Sigmoid colon (tissue), 7 donors: ENCODE measurements around the gene MKKS. TPM values are rescaled to one million over a fixed set of nuclear protein-coding genes. Genes with fewer than 3 reads are reported as not detected.

Experiments used
- DNase-seq: peaks from one replicate; pipeline ENCODE4 v3.0.0-alpha.2; 2019
- H3K27ac ChIP-seq, 4 donors: fragments of 200-600 bp; sonication (generic); one replicate each; pipeline ENCODE4 v1.5.1; 2016 to 2019; ENCODE audit warnings: mild to moderate bottlenecking in 1 of 4
- H3K27me3 ChIP-seq, 3 donors: fragments of 200-600 bp; sonication (generic); one replicate each; pipeline ENCODE4 v1.5.1; 2019; ENCODE audit warnings: mild to moderate bottlenecking in 1 of 3
- H3K36me3 ChIP-seq, 4 donors: fragments of 200-600 bp; sonication (generic); one replicate each; pipeline ENCODE4 v1.5.1; 2016 to 2019
- H3K4me1 ChIP-seq, 4 donors: fragments of 200-600 bp; sonication (generic); one replicate each; pipeline ENCODE4 v1.5.1; 2017 to 2019
- H3K4me3 ChIP-seq, 4 donors: fragments of 200-600 bp; sonication (generic); one replicate each; pipeline ENCODE4 v1.5.1; 2017 to 2019; ENCODE audit warnings: mild to moderate bottlenecking in 2 of 4, moderate library complexity in 1 of 4
- H3K9me3 ChIP-seq, 4 donors: fragments of 200-600 bp in 3 of 4; sonication (generic) in 3 of 4; one replicate each; pipeline versions ENCODE4 v1.5.1 to v1.6.1; 2013 to 2019
- EP300 ChIP-seq, 4 donors: sonication (generic); formaldehyde crosslinking; IDR thresholded peaks; one replicate each; pipeline ENCODE4 v1.6.1; 2017; ENCODE audit warnings: antibody characterized with exemption in 4 of 4
- POLR2A ChIP-seq, 2 donors: fragments of 450-650 bp; IDR thresholded peaks; one replicate each; pipeline ENCODE4 v1.6.1; 2016; ENCODE audit warnings: antibody characterized with exemption in 2 of 2, mild to moderate bottlenecking in 2 of 2, moderate library complexity in 2 of 2
- POLR2AphosphoS5 ChIP-seq, 4 donors: sonication (generic); formaldehyde crosslinking; IDR thresholded peaks; one replicate each; pipeline ENCODE4 v1.6.1; 2017; ENCODE audit warnings: antibody characterized with exemption in 4 of 4
- WGBS, 2 donors: extraction: QIAGEN DNeasy Blood & Tissue Kit; methylation state at CpG; one replicate each; pipeline ENCODE4 v1.1.7; 2013; 5-methylcytosine and 5-hydroxymethylcytosine counted together
- intact Hi-C: fragments of 100-400 bp; cut with DNase I; formaldehyde crosslinking; loops from one replicate; pipeline ENCODE4 v1.15.1; 2023
- polyA plus RNA-seq, 3 donors: library from polyadenylated mRNA; stranded (reverse); fragments of 200-250 nt; gene quantifications; one replicate each; pipeline ENCODE4 v1.2.3, GENCODE V29; 2013
- total RNA-seq, 4 donors: library from RNA; depleted of rRNA; stranded (reverse); fragments of >200 nt; gene quantifications; one replicate each; pipeline ENCODE4 v1.1.0, GENCODE V29; 2016
- TF ChIP-seq, protein P1 (sequence below), 4 experiments: fragments of 450-650 bp in 3 of 4; fragments of 200-600 bp in 1 of 4; IDR thresholded peaks; one replicate each; pipeline ENCODE4 v1.5.1; 2016 to 2019; ENCODE audit warnings: antibody characterized with exemption in 4 of 4, mild to moderate bottlenecking in 3 of 4, moderate library complexity in 2 of 4
- donor health status: healthy with polysubstance abuse.
- donor health status: Bipolar disorder and iron deficiency.
- donor health status: healthy.

The MKKS gene
- total and polyA plus RNA-seq, 7 donors = 16.2 to 29.8 (median 19.9) TPM

DNA sequence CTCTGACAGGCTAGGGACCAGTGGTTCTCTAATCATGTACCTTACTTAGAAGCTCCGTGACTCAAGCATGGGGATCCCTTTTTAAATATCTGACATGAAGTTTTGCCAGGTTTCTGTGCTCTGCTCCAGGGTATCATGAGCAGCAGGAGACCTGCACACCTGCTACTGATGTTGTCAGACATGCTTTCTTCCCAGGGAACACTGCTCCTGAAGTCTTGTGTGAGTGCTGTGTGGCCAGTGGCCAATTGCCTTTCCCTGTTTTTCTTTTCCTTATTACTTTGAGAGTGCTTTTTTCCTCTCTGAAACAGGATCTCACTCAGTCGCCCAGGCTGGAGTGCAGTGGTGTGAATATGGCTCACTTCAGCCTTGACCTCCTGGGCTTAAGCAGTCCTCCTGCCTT is 27.5 kb upstream of the MKKS start:
- DNase-seq = no peak
- H3K9me3 ChIP-seq = no peaks in the 10 kb centered on the region
- no peak overlapping the region for H3K27ac ChIP-seq
- no peaks in the 10 kb centered on the region for H3K27me3 ChIP-seq
- intact Hi-C loops = loop anchor here (10.0 kb wide), 1 partner anchor 813 kb away; no protein-coding TSS in a partner anchor
- 60 to 87% methylated on average over 2 of the region's 2 CpGs for WGBS, 2 donors
- no peak overlapping the region for H3K4me3 ChIP-seq
- peaks cover 0 to 9% (median 4%) of the 10 kb centered on the region in 4 donors for H3K4me1 ChIP-seq
- TF ChIP-seq POLR2AphosphoS5 (IDR thresholded peaks at IDR 0.05) = no peak
- no peak for TF ChIP-seq POLR2A (IDR thresholded peaks at IDR 0.05)
- TF ChIP-seq, protein P1, sequence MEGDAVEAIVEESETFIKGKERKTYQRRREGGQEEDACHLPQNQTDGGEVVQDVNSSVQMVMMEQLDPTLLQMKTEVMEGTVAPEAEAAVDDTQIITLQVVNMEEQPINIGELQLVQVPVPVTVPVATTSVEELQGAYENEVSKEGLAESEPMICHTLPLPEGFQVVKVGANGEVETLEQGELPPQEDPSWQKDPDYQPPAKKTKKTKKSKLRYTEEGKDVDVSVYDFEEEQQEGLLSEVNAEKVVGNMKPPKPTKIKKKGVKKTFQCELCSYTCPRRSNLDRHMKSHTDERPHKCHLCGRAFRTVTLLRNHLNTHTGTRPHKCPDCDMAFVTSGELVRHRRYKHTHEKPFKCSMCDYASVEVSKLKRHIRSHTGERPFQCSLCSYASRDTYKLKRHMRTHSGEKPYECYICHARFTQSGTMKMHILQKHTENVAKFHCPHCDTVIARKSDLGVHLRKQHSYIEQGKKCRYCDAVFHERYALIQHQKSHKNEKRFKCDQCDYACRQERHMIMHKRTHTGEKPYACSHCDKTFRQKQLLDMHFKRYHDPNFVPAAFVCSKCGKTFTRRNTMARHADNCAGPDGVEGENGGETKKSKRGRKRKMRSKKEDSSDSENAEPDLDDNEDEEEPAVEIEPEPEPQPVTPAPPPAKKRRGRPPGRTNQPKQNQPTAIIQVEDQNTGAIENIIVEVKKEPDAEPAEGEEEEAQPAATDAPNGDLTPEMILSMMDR (IDR thresholded peaks at IDR 0.05) = no peak
- TF ChIP-seq EP300 (IDR thresholded peaks at IDR 0.05) = no peak
- H3K36me3 ChIP-seq = no peaks in the 10 kb centered on the region

DNA sequence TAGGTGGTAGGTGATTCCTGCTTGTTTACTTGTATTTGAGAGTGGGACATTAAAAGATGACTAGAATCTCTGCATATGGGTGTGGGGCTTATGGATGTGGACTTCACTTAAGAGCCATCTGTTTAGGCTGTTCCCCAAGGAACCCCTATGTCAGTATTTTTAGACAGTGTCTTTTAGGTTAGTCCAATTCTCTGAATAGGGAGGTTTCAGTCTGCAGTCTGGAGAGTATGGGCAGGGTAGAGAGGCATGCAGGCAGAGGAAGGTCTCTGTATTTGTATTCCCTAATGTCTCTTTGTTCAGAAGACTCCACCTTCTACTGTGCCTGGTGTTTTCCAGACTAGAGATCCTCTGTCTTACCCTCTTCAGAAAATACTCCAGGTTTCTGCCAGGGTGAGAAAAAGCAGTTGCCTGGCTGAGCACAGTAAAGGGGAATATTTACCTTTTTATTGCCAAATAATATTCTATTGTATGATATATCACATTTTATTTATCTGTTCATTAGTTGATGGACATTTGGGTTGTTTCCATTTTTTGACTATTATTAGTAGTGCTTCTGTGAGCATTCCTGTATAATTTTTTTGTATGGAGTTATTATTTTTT is 20.2 kb upstream of the MKKS start:
- peak overlapping the region in 2 of 4 donors; percentile 45 to 51 for H3K27ac ChIP-seq
- H3K4me1 ChIP-seq = peaks cover 0 to 13% (median 8%) of the 10 kb centered on the region in 4 donors
- no peaks in the 10 kb centered on the region for H3K9me3 ChIP-seq
- H3K27me3 ChIP-seq = no peaks in the 10 kb centered on the region
- H3K4me3 ChIP-seq = no peak overlapping the region
- DNase-seq = no peak
- intact Hi-C loops = no loop called here
- no peaks in the 10 kb centered on the region for H3K36me3 ChIP-seq
- no peak for TF ChIP-seq EP300 (IDR thresholded peaks at IDR 0.05)
- TF ChIP-seq POLR2AphosphoS5 (IDR thresholded peaks at IDR 0.05) = peak in 3 of 4 donors; percentile 30 to 75 (median 52)

DNA sequence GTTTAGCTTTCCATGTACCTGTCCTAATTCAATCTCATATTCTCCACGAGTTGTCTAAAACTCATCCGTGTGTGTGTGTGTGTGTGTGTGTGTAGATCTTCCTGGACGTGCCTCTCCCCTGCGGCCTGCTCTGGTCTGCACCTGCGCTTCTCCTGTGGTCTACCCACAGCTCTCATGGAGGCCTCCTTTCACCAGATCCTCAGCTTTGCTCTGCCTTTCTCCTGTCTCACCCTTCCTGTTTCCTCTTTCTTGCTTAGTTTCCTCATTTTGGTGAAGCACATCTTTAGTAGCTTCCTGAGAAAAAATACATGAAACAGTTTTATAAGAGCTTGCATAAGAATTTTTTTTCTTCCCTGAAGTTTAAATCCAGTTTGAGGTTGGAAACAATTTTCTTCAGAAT is 19.2 kb upstream of the MKKS start:
- H3K27ac ChIP-seq = no peak overlapping the region
- no peaks in the 10 kb centered on the region for H3K36me3 ChIP-seq
- no peaks in the 10 kb centered on the region for H3K9me3 ChIP-seq
- intact Hi-C loops = no loop called here
- H3K4me3 ChIP-seq = no peak overlapping the region
- H3K27me3 ChIP-seq = no peaks in the 10 kb centered on the region
- no peak for TF ChIP-seq POLR2AphosphoS5 (IDR thresholded peaks at IDR 0.05)
- no peak for TF ChIP-seq EP300 (IDR thresholded peaks at IDR 0.05)
- TF ChIP-seq POLR2A (IDR thresholded peaks at IDR 0.05) = no peak
- TF ChIP-seq, protein P1 (IDR thresholded peaks at IDR 0.05) = no peak
- H3K4me1 ChIP-seq = peaks cover 0 to 13% (median 8%) of the 10 kb centered on the region in 4 donors
- WGBS, 2 donors = 41 to 66% methylated on average over 5 of the region's 5 CpGs
- no peak for DNase-seq

DNA sequence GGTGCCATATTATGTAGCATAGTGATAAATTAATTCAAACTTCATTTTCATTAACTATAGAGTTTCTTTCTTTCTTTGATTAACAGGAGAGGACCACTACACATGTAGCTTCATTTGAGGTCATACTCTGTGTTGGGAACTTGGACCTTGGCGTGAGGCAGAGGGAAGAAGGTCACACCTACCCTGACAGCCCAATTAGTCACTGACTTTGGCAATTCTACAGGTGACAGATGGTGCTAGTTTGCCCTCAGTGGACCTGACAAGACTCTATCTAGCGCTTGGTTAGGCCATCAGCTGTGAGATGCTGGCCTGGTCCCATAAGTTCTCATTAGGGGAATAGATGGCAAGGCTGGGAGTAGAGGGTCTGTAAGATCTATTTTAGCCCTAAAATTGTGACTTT is 15.2 kb upstream of the MKKS start:
- no peak for DNase-seq
- H3K4me3 ChIP-seq = no peak overlapping the region
- no peaks in the 10 kb centered on the region for H3K36me3 ChIP-seq
- H3K27ac ChIP-seq = no peak overlapping the region
- peaks cover 0 to 7% (median 4%) of the 10 kb centered on the region in 4 donors for H3K4me1 ChIP-seq
- intact Hi-C loops = no loop called here
- no peaks in the 10 kb centered on the region for H3K27me3 ChIP-seq
- no peaks in the 10 kb centered on the region for H3K9me3 ChIP-seq
- TF ChIP-seq POLR2AphosphoS5 (IDR thresholded peaks at IDR 0.05) = no peak
- no peak for TF ChIP-seq POLR2A (IDR thresholded peaks at IDR 0.05)
- TF ChIP-seq, protein P1 (IDR thresholded peaks at IDR 0.05) = no peak
- TF ChIP-seq EP300 (IDR thresholded peaks at IDR 0.05) = no peak
- WGBS, 2 donors = 83 to 88% methylated on average over 2 of the region's 2 CpGs

DNA sequence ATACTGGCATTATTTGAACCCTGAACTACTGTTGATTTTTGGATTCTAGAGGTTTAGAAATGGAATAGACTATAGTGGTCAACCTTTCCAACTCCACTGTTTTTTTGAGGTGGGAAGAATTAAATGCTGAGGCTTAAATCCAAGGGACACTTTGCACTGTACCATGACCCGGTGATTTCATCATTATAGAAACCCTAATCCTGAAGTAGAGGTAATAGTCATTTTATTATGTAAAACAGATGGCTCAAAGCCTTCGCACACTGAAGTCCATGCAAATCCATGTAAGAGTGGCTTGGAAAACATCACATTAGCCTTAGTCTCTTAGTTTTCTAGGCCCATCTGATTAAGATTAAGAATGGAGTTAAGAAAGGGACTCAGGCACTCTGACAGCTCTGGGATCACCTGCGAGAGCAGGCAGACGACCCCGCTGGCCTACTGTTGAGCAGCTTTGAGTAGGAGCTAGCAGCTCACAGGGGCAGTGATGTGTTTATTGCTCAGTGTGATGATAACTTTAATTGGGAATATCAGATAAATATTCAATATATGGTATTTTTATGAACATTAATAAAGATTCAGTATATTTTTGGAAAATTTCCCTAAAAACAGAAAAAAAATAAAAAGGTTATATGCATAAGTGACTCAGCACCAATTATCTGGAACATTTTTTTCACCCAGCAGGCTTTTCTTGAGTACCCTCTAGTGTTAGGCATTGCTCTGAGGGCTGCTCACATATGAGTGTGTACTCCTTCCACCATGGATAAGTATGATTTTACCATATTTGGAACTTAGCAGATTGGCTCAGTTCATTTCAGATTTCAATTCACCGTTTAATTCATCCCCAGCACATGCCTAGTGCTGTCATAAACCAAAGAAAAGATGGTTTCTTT is 14.5 kb upstream of the MKKS start:
- no peak overlapping the region for H3K4me3 ChIP-seq
- H3K4me1 ChIP-seq = peaks cover 0 to 9% (median 0%) of the 10 kb centered on the region in 4 donors
- TF ChIP-seq EP300 (IDR thresholded peaks at IDR 0.05) (no peak), POLR2AphosphoS5 (IDR thresholded peaks at IDR 0.05) (no peak), POLR2A (IDR thresholded peaks at IDR 0.05) (no peak)
- TF ChIP-seq, protein P1 (IDR thresholded peaks at IDR 0.05) = no peak
- DNase-seq = no peak
- no peaks in the 10 kb centered on the region for H3K36me3 ChIP-seq
- no peaks in the 10 kb centered on the region for H3K27me3 ChIP-seq
- H3K27ac ChIP-seq = no peak overlapping the region
- H3K9me3 ChIP-seq = no peaks in the 10 kb centered on the region
- intact Hi-C loops = no loop called here
- WGBS, 2 donors = 91 to 95% methylated on average over 6 of the region's 6 CpGs
